Measurements from ENCODE around the gene USP28.
"Not testable (repeated sequence)": the region's sequence is repeated elsewhere in the genome, so short reads cannot be mapped to it uniquely, and the experiment has no call there.

Gene USP28

GRCh38 chr11:113838005-113838404 is 37.4 kb downstream of the USP28 start:
- no peak for DNase-seq (ENCODE audit: low read depth in 3 of 3)

GRCh38 chr11:113835306-113835705 is 40.1 kb downstream of the USP28 start:
- DNase-seq (ENCODE audit: low read depth in 3 of 3), result no peak

GRCh38 chr11:113833151-113833550 is 42.2 kb downstream of the USP28 start:
- no peak for DNase-seq (ENCODE audit: low read depth in 3 of 3)

GRCh38 chr11:113831314-113831713 is 44.1 kb downstream of the USP28 start:
- no peak for DNase-seq (ENCODE audit: low read depth in 3 of 3)

- no peak for DNase-seq (ENCODE audit: low read depth in 3 of 3)
Observed at GRCh38 chr11:113829751-113830150, 45.6 kb downstream of the USP28 start.

GRCh38 chr11:113828191-113828590 is 47.2 kb downstream of the USP28 start:
- DNase-seq (ENCODE audit: low read depth in 3 of 3), result no peak

- DNase-seq (ENCODE audit: low read depth in 3 of 3), result no peak
Observed at GRCh38 chr11:113827477-113827876, 47.9 kb downstream of the USP28 start.

- DNase-seq (ENCODE audit: low read depth in 3 of 3), result no peak
Observed at GRCh38 chr11:113818426-113818825, 56.9 kb downstream of the USP28 start.

- DNase-seq (ENCODE audit: low read depth in 3 of 3), result no peak
Observed at GRCh38 chr11:113817626-113818025, 57.7 kb downstream of the USP28 start.

GRCh38 chr11:113817162-113817561 is 58.2 kb downstream of the USP28 start:
- no peak for DNase-seq (ENCODE audit: low read depth in 3 of 3)

GRCh38 chr11:113814181-113814580 is 61.2 kb downstream of the USP28 start:
- no peak for DNase-seq (ENCODE audit: low read depth in 3 of 3)

- no peak for DNase-seq (ENCODE audit: low read depth in 3 of 3)
Observed at GRCh38 chr11:113808931-113809330, 66.4 kb downstream of the USP28 start.

- DNase-seq (ENCODE audit: low read depth in 3 of 3), result no peak
Observed at GRCh38 chr11:113806406-113806805, 69.0 kb downstream of the USP28 start.

GRCh38 chr11:113805640-113806039 is 69.7 kb downstream of the USP28 start:
- no peak for DNase-seq (ENCODE audit: low read depth in 3 of 3)

- DNase-seq (ENCODE audit: low read depth in 3 of 3), result no peak
Observed at GRCh38 chr11:113802621-113803020, 72.8 kb downstream of the USP28 start.

- DNase-seq (ENCODE audit: low read depth in 3 of 3), result no peak
Observed at GRCh38 chr11:113796663-113797259, 78.6 kb downstream of the USP28 start.

GRCh38 chr11:113789675-113790320 is 85.6 kb downstream of the USP28 start:
- peak in 1 of 3 experiments; percentile 1 for DNase-seq (ENCODE audit: low read depth in 3 of 3)

- not testable (repeated sequence) for DNase-seq (ENCODE audit: low read depth in 3 of 3)
Observed at GRCh38 chr11:113789016-113789415, 86.4 kb downstream of the USP28 start.

GRCh38 chr11:113782134-113782533 is 93.2 kb downstream of the USP28 start:
- DNase-seq (ENCODE audit: low read depth in 3 of 3), result no peak

- DNase-seq (ENCODE audit: low read depth in 3 of 3), result no peak
Observed at GRCh38 chr11:113781682-113782081, 93.7 kb downstream of the USP28 start.

- no peak for DNase-seq (ENCODE audit: low read depth in 3 of 3)
Observed at GRCh38 chr11:113779496-113779895, 95.9 kb downstream of the USP28 start, which contains the start of gene CLDN25. TSS of gene CLDN25 (plus strand) at chr11:113779796. CDS start at chr11:113779796, 0 bp downstream.

- no peak for DNase-seq (ENCODE audit: low read depth in 3 of 3)
Observed at GRCh38 chr11:113778111-113778910, 97.1 kb downstream of the USP28 start.

- DNase-seq (ENCODE audit: low read depth in 3 of 3), result no peak
Observed at GRCh38 chr11:113774174-113774503, 101.2 kb downstream of the USP28 start.

All from stimulated activated CD4-positive, alpha-beta T cell treated with anti-CD3 and anti-CD28 coated beads, TNF-alpha, amount 100 ng/mL, for 24 hours (primary cell).